ENCODE measurements around the gene RPL23. TPM values are rescaled to one million over a fixed set of nuclear protein-coding genes. Genes with fewer than 3 reads are reported as not detected.

RPL23 gene
- total RNA-seq, 1 donor from 2014 or later, result 3,404 TPM

DNA sequence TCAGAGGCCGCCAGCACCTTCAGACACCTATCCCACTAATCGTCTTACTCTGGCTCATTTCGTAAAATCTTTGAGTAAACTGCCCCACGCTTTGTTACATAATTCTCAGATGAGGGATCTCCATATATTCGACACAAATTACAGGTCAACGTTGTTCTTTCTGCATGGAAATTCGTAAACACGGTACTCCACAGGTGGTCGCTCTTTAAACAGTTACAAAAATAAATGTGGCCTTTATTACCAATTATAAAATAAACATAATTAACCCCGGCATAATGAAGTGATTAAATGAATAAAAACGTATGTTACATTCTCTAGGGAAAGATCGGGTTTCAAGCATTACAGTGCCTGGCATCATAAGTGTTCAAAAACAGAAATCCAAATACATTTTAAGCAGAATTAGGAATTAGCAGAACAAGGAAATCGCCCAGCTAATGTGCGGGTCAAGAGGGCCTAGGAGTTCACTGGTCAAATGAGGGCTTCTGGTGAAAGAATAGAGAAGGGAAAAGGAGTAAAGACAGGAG is 53.2 kb downstream of the RPL23 start:
- Histone ChIP-seq H3K9me3 (ENCODE audit: low read depth) (no peaks in the 10 kb centered on the region), H3K4me3 (peak overlapping the region; percentile 87), H3K27ac (no peak overlapping the region), H3K36me3 (peaks cover 3% of the 10 kb centered on the region), H4K20me1 (ENCODE audit: low read depth) (peaks cover 39% of the 10 kb centered on the region), H3K4me2 (peak overlapping the region; percentile 59), H3K9ac (no peak overlapping the region), H3F3A (ENCODE audit: low read depth) (peaks cover 29% of the 10 kb centered on the region), H3K27me3 (no peaks in the 10 kb centered on the region), H2AFZ (replicated peaks) (no peak overlapping the region), H3K79me2 (ENCODE audit: low read depth) (peaks cover 39% of the 10 kb centered on the region), H3K4me1 (peaks cover 16% of the 10 kb centered on the region)
- H3K4me1 Mint-ChIP-seq, result peaks cover 24% of the 10 kb centered on the region
- no peak for TF ChIP-seq EZH2 (IDR thresholded peaks at IDR 0.05)
- H3K27me3 Mint-ChIP-seq (ENCODE audit: insufficient read depth, low read depth), result peaks cover 6% of the 10 kb centered on the region
- peaks cover 34% of the 10 kb centered on the region for H3K36me3 Mint-ChIP-seq
- no peaks in the 10 kb centered on the region for H3K9me3 Mint-ChIP-seq
- peak overlapping the region; percentile 87 for H3K4me3 Mint-ChIP-seq
- peak; percentile 21 for DNase-seq (ENCODE audit: low spot score)
- H3K27ac Mint-ChIP-seq, result peak overlapping the region; percentile 14

DNA sequence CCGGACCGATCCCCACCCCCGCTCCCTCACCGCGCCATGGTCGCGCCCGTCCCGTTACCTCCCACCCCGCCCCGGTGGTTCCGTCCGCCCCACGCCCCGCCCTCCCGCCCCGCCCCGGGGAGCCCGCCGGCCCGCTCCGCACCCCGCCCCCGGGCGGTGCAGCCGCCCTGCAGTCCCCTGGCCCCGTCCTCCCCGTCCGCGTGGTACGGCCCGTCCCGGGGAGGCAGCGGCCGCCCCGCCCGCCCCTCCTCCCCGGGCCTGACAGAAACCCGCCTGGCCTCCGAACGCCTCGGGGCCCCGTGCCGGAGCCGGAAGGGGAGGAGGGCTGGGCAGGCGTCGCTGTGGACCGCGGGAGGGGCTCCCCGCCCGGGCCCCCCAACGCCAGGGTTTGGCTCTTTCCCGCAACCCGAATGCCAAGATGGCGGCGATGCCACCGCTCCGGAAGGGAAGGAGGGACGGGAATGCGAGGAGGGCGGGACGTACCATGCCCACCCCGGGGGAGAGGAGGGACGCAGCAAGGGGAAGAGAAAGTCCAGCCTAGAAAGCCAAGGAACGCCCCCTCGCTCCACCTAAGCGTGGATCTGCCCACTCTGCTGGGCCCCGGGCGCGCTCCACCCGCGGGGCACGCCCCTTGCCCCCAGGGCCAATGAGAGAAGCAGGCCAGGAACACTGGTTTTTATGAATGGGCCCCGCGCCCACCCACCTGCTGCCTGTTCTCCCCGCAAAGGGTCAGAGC is 53.9 kb downstream of the RPL23 start, which contains the start of gene PIP4K2B:
Gene PIP4K2B, minus strand, starts transcription at position 56 of the 736 bp plus-strand sequence. CDS start 132 bp downstream, outside the sequence.
- Histone ChIP-seq H3K36me3 (peaks cover 3% of the 10 kb centered on the region), H4K20me1 (ENCODE audit: low read depth) (peaks cover 42% of the 10 kb centered on the region), H3K79me2 (ENCODE audit: low read depth) (peaks cover 46% of the 10 kb centered on the region), H3K4me2 (peak within 1 kb of the TSS; percentile 90), H3K9ac (peak within 1 kb of the TSS; percentile 96), H2AFZ (replicated peaks) (peak within 1 kb of the TSS; percentile 66), H3K4me1 (peaks cover 16% of the 10 kb centered on the region), H3K9me3 (ENCODE audit: low read depth) (no peaks in the 10 kb centered on the region), H3K27ac (peak within 1 kb of the TSS; percentile 99), H3F3A (ENCODE audit: low read depth) (peaks cover 29% of the 10 kb centered on the region), H3K4me3 (peak within 1 kb of the TSS; percentile 87), H3K27me3 (no peaks in the 10 kb centered on the region)
- peaks cover 6% of the 10 kb centered on the region for H3K27me3 Mint-ChIP-seq (ENCODE audit: insufficient read depth, low read depth)
- H3K36me3 Mint-ChIP-seq, result peaks cover 36% of the 10 kb centered on the region
- H3K9me3 Mint-ChIP-seq, result no peaks in the 10 kb centered on the region
- peak; percentile 98 for DNase-seq (ENCODE audit: low spot score)
- no peak for TF ChIP-seq EZH2 (IDR thresholded peaks at IDR 0.05)
- TF ChIP-seq, protein P1, sequence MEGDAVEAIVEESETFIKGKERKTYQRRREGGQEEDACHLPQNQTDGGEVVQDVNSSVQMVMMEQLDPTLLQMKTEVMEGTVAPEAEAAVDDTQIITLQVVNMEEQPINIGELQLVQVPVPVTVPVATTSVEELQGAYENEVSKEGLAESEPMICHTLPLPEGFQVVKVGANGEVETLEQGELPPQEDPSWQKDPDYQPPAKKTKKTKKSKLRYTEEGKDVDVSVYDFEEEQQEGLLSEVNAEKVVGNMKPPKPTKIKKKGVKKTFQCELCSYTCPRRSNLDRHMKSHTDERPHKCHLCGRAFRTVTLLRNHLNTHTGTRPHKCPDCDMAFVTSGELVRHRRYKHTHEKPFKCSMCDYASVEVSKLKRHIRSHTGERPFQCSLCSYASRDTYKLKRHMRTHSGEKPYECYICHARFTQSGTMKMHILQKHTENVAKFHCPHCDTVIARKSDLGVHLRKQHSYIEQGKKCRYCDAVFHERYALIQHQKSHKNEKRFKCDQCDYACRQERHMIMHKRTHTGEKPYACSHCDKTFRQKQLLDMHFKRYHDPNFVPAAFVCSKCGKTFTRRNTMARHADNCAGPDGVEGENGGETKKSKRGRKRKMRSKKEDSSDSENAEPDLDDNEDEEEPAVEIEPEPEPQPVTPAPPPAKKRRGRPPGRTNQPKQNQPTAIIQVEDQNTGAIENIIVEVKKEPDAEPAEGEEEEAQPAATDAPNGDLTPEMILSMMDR (IDR thresholded peaks at IDR 0.05), result no peak
- TF ChIP-seq EZH2phosphoT487 (IDR thresholded peaks at IDR 0.05), result no peak
- peak within 1 kb of the TSS; percentile 97 for H3K4me3 Mint-ChIP-seq
- peaks cover 26% of the 10 kb centered on the region for H3K4me1 Mint-ChIP-seq
- H3K27ac Mint-ChIP-seq, result peak within 1 kb of the TSS; percentile 95

DNA sequence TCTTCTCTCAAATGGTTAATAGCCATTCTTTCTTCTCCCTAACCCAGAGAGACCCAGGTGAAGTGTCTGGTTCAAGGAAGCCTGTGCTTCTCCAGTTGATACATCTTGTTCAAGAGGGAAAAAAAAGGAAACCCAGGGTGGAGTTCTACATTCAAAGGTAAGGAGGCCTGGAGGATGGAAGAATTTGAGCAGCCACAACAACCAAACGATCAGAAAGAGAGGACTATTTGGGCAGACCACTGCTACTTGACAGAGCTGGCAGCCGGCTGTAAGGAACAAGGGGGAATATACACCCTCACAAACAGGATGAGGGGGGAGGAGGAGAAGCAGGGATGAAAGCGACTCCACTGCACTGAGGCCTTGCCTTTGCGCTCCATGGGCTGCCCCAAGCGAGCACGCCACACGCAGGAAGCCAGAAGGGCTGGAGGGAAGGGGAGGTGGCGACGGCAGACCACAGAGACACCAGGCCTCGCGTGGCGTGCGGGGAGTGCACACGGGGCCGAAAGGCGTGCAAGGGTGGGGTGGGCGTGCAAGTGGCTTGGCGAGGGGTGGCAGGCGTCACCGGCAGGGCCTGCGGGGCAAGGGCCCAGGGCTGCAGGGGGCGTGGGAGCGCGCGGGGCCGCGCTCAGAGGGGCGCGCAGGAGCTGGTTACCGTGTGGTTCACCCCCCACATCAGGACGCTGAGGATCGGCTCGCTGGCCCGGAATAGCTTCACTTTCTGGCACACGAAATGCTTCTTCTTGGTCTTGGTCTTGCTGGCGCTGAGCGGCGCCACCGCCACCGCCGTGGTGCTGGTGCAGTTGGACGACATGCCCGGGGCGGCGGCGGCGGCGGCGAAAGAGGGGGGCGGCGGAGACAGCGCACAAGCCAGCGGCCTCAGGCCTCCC is 54.7 kb downstream of the RPL23 start:
- Histone ChIP-seq H3K79me2 (ENCODE audit: low read depth) (peaks cover 54% of the 10 kb centered on the region), H3K4me1 (peaks cover 16% of the 10 kb centered on the region), H2AFZ (replicated peaks) (peak overlapping the region; percentile 66), H3F3A (ENCODE audit: low read depth) (peaks cover 29% of the 10 kb centered on the region), H3K4me2 (peak overlapping the region; percentile 90), H3K27me3 (no peaks in the 10 kb centered on the region), H4K20me1 (ENCODE audit: low read depth) (peaks cover 49% of the 10 kb centered on the region), H3K36me3 (peaks cover 3% of the 10 kb centered on the region), H3K9ac (peak overlapping the region; percentile 74), H3K9me3 (ENCODE audit: low read depth) (no peaks in the 10 kb centered on the region), H3K4me3 (peak overlapping the region; percentile 87), H3K27ac (peak overlapping the region; percentile 99)
- Mint-ChIP-seq H3K36me3 (peaks cover 37% of the 10 kb centered on the region), H3K4me1 (peaks cover 26% of the 10 kb centered on the region), H3K27me3 (ENCODE audit: insufficient read depth, low read depth) (peaks cover 6% of the 10 kb centered on the region), H3K27ac (peak overlapping the region; percentile 95), H3K9me3 (no peaks in the 10 kb centered on the region), H3K4me3 (peak overlapping the region; percentile 97)
- peak; percentile 57 for DNase-seq (ENCODE audit: low spot score)
- no peak for TF ChIP-seq EZH2 (IDR thresholded peaks at IDR 0.05)
- TF ChIP-seq, protein P1 (IDR thresholded peaks at IDR 0.05), result peak; percentile 2
- TF ChIP-seq EZH2phosphoT487 (IDR thresholded peaks at IDR 0.05), result no peak

Small RNA genes lying within 50 kb of the gene (microRNA-seq; reads per million reads assigned to microRNA genes)
- not detected for gene MIR4727

Small RNA genes lying within 50 kb of the gene (small RNA-seq; reads per million reads assigned to genes)
- gene MIR4727 (not detected), gene SNORA21 (not detected), gene SNORA21B (not detected)

Other genes starting within 250 kb of the RPL23 start
- 3.8 and 15.6 TPM in 2 replicates for gene SRCIN1, start 247.8 kb downstream of the RPL23 start, total RNA-seq (ENCODE audit: low replicate concordance)
- 8.0 and 19.3 TPM in 2 replicates for gene EPOP, start 178.8 kb downstream of the RPL23 start, total RNA-seq (ENCODE audit: low replicate concordance)
- 7.4 and 24.4 TPM in 2 replicates for gene MLLT6, start 148.4 kb downstream of the RPL23 start, total RNA-seq (ENCODE audit: low replicate concordance)
- 0.60 and 1.0 TPM in 2 replicates for gene CISD3, start 123.4 kb downstream of the RPL23 start, total RNA-seq (ENCODE audit: low replicate concordance)
- 16.7 and 23.8 TPM in 2 replicates for gene PCGF2, start 105.4 kb downstream of the RPL23 start, total RNA-seq (ENCODE audit: low replicate concordance)
- 127 and 141 TPM in 2 replicates for gene PSMB3, start 101.0 kb downstream of the RPL23 start, total RNA-seq (ENCODE audit: low replicate concordance)
- gene PIP4K2B, start 54.2 kb downstream of the RPL23 start, total RNA-seq (ENCODE audit: low replicate concordance), result 45.6 and 81.1 TPM in 2 replicates
- gene CWC25, start 28.4 kb downstream of the RPL23 start, total RNA-seq (ENCODE audit: low replicate concordance), result 15.2 and 19.2 TPM in 2 replicates
- 45.2 and 85.1 TPM in 2 replicates for gene LASP1, start 16.3 kb upstream of the RPL23 start, total RNA-seq (ENCODE audit: low replicate concordance)
- not detected in 2 replicates for gene FBXO47, start 113.7 kb upstream of the RPL23 start, total RNA-seq (ENCODE audit: low replicate concordance)

Data from neural progenitor cell (in vitro differentiated cells).